ENCODE results near the gene NOL3. TPM values are rescaled to one million over a fixed set of nuclear protein-coding genes. Genes with fewer than 3 reads are reported as not detected.

Gene NOL3
- total and polyA plus RNA-seq, 2 of the 13 experiments (the other 11 are each of a cell fraction or from before 2014, with no cell fraction given), result 5.7 to 20.5 TPM

- TF ChIP-seq ZBTB44 (CRISPR knock-in tag; IDR thresholded peaks at IDR 0.05) (no peak), REPIN1 (CRISPR knock-in tag; IDR thresholded peaks at IDR 0.05; ENCODE audit: borderline replicate concordance, low read depth) (no peak), ZNF609 (CRISPR knock-in tag; IDR thresholded peaks at IDR 0.05; ENCODE audit: borderline replicate concordance) (no peak), STAG1 (CRISPR knock-in tag; IDR thresholded peaks at IDR 0.05) (peak; percentile 57), CENPT (CRISPR knock-in tag; IDR thresholded peaks at IDR 0.05; ENCODE audit: low read depth) (no peak), AGO2 (optimal IDR thresholded peaks at IDR 0.05; ENCODE audit: low read depth, low read length) (peak; percentile 34), TCF7L2 (IDR thresholded peaks at IDR 0.05; ENCODE audit: low read depth, low read length) (no peak), SP5 (CRISPR knock-in tag; IDR thresholded peaks at IDR 0.05; ENCODE audit: borderline replicate concordance, low read depth) (no peak), RBAK (CRISPR knock-in tag; IDR thresholded peaks at IDR 0.05) (no peak), MATR3 (CRISPR knock-in tag; IDR thresholded peaks at IDR 0.05) (no peak), ZSCAN5A (CRISPR knock-in tag; IDR thresholded peaks at IDR 0.05; ENCODE audit: borderline replicate concordance) (no peak), XBP1 (CRISPR knock-in tag; IDR thresholded peaks at IDR 0.05) (no peak), TRIM24 (CRISPR knock-in tag; IDR thresholded peaks at IDR 0.05) (no peak), EED (CRISPR knock-in tag; IDR thresholded peaks at IDR 0.05) (no peak), KLF6 (CRISPR knock-in tag; IDR thresholded peaks at IDR 0.05) (no peak), WIZ (CRISPR knock-in tag; IDR thresholded peaks at IDR 0.05) (no peak), HHEX (CRISPR knock-in tag; IDR thresholded peaks at IDR 0.05) (no peak), PRPF4 (IDR thresholded peaks at IDR 0.05; ENCODE audit: low read depth, low read length, poor library complexity, severe bottlenecking) (no peak), CENPX (CRISPR knock-in tag; IDR thresholded peaks at IDR 0.05) (no peak), ZNF549 (CRISPR knock-in tag; IDR thresholded peaks at IDR 0.05) (no peak), CSRNP2 (CRISPR knock-in tag; conservative IDR thresholded peaks at IDR 0.05; ENCODE audit: low read depth) (0 out of 2 replicates have a peak, but pooled peaks have one; percentile 35)
These were observed 40.0 kb downstream of the NOL3 start (continued) for GRCh38 chr16:67210069-67210937.
